Daoy (cell line): Measurements from ENCODE around the gene TRAF5. TPM values are rescaled to one million over a fixed set of nuclear protein-coding genes. Genes with fewer than 3 reads are reported as not detected.

Experiments used
- DNase-seq: peaks from one replicate; pipeline ENCODE4 v3.0.0-alpha.2; 2015; ENCODE audit warnings: low read depth
- total RNA-seq: library from RNA; depleted of rRNA; stranded (reverse); fragments of >200 nt; shearing (Covaris generic); gene quantifications from 2 replicates; pipeline ENCODE4 v1.2.3, GENCODE V29; 2014

The TRAF5 gene
- total RNA-seq, 1 experiment from 2014 or later, result 6.5 TPM

GRCh38 chr1:211327346-211327921 is 801 bp downstream of the TRAF5 start:
- DNase-seq, result peak; percentile 32

- no peak for DNase-seq
These were observed 1.6 kb downstream of the TRAF5 start for GRCh38 chr1:211328084-211328694.

GRCh38 chr1:211328866-211329475 is 2.3 kb downstream of the TRAF5 start:
- DNase-seq, result no peak

- no peak for DNase-seq
These were observed 3.1 kb downstream of the TRAF5 start for GRCh38 chr1:211329764-211330201.

DNA sequence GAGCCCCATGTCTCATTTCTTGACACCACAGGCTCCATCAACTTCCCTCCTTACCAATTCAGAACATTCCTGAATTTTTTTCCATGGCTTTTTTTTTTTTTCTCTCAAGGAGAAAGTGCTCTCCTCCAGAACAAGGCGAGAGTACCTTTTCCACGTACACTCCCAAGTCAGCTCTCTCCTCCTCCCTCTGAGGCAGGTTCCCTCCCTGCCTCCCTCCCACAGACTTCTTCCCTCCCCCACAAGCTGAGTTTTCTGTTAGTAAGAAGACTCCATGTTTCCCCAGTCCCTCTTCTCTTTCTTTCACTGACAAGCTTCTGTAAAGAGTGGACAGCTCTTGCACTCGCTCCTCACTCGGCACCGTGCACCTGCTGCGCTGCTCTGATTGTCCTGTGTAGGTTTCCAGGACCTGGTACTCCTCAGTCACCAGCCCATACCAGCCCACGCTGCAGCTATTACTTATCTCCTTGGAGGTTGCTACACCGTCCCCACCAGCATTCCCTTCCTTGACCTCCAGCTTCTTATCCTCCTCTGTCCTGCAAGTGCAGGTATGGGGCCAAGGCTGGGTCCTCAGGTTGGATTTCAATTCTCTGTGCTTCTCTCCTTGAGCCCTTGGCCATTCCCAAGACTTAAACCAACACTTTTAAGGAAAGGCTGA is 3.8 kb downstream of the TRAF5 start:
- no peak for DNase-seq

DNA sequence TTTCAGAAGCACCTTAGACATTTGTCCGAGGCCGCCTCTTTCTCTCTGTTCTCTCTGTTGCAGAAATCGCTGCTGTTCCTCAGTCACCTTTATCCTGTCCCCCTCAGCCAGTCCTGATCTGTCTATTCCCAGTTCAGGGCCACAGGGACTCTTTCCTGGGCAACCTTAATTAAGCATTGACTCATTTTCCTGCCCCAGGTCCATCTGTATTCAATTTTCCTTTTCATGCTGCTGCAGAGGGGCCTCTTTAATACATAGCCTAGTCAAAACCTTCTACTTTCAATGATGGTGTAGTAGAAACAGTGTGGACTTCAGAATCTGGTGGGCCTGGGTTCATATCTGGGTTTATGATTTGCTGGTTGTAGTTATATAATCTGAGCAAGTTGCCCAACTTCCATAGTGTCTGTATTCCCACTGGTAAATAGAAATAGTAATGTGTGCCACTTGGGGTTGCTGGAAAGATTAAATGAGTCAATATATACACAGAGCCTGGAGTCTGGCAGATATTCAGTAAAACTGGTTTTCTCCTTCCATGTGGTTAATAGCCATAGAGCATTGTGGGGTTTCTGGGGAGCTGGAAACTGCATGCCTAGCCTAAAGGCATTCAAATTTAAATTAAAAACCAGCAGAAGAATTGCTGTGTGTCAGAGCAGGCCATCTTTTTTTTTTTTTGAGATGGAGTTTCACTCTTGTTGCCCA is 4.5 kb downstream of the TRAF5 start:
- DNase-seq, result no peak

GRCh38 chr1:211332036-211332616 is 5.5 kb downstream of the TRAF5 start:
- DNase-seq, result no peak

DNA sequence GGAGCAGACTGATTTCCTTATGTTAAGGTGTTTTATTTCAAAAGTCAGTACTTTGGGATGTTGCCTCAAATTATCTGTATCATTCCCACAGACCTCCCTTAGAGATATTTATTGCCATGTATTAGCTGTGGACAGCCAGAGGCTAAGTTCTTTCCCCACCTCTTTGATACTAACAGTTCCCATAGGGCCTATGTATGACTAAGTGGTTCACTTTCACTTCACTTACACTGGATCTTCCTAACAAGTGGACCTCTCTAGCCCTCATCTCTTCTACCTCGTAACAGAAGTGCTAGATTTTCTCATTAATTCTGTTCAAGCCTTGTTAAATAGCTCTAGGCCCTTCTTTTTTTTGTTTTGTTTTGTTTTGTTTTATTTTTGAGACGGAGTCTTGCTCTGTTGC is 6.2 kb downstream of the TRAF5 start:
- no peak for DNase-seq

DNA sequence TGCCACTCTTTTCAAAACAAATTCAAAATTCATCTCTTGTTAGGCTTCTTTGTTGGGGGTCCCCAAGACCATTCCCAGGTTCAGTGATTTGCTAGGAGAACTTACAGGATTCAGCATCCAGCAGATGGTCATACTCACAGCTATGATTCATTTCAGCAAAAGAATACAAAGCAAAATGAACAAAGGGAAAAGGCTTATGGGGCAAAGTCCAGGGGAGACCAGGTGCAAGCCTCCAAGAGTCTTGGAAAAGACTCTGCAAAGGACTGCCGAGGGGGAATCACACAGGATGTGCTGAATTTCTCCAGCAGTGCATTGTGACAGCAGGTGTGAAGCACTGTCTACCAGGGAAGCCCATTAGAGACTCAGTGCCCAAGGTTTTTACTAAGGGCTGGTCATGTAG is 7.3 kb downstream of the TRAF5 start:
- no peak for DNase-seq

DNA sequence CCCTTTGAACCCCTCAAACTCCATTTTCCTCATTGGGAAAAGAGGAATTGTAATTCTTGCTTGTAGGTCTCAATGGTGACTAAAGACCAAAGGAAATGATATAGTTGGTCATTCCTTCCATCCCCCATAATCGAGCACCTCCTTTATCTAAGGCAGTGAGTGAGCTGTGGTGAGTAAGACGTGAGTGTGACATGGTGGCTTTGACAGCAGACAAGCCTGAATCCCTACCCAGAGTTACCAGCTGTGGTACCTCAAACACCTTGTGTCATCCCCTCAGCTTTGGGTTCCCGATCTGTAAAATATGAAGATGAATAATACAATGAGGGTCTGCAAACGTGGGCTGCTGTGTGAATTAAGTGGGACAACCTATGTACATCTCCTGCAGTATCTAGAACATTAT is 8.4 kb downstream of the TRAF5 start:
- peak; percentile 24 for DNase-seq

- no peak for DNase-seq
These were observed 9.0 kb downstream of the TRAF5 start for GRCh38 chr1:211335522-211336157.

DNA sequence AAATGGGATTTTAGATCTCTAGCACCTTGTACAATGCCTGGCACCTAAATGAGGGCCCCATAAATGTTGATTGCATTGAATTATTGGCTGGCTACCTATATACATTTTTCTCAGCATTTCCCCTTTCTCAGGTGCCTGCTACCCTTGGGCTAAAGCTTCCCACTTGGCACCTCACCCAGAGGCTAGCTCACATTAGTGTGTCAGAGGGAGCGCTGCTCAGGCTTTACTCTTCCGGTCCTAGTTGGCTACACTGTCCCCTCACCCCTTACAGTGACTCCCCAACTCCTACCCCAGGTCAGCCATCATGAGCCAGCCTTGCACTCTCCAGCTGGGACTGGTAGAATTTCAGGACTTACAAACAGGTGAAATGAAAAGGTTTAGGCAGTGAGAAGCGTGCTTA is 9.5 kb downstream of the TRAF5 start:
- DNase-seq, result no peak

DNA sequence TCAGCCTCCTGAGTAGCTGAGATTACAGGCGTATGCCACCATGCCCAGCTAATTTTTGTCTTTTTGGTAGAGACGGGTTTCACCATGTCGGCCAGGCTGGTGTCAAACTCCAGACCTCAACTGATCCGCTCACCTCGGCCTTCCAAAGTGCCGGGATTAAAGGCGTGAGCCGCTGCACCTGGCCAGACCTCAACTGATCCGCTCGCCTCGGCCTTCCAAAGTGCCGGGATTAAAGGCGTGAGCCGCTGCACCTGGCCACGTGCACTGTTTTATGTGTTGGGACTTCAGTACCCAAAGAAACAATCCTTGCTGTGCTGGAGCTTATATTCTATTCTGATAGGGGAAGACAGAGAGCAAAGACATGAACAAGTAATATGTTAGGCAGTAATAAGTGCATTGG is 10.1 kb downstream of the TRAF5 start:
- no peak for DNase-seq

- DNase-seq, result no peak
These were observed 11.0 kb downstream of the TRAF5 start for GRCh38 chr1:211337430-211338223.

DNA sequence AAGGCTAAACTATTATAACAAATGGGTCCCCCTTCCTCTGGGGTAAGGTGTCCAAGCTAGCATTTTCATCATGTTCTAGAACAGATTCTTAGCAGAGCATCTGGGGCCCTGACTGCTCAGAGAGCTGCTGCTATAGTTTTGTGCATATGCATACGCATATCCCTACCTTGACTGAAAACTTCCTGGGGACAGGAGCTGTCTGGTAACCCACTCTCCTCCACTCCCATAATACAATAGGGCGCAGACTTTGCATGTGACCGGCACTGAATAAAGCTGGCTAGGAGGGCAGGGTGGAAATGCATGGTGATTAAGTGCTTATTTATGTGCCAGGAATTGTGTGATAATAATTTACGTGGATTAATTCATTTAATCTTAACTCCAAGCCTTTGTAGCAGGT is 11.6 kb downstream of the TRAF5 start:
- no peak for DNase-seq

DNA sequence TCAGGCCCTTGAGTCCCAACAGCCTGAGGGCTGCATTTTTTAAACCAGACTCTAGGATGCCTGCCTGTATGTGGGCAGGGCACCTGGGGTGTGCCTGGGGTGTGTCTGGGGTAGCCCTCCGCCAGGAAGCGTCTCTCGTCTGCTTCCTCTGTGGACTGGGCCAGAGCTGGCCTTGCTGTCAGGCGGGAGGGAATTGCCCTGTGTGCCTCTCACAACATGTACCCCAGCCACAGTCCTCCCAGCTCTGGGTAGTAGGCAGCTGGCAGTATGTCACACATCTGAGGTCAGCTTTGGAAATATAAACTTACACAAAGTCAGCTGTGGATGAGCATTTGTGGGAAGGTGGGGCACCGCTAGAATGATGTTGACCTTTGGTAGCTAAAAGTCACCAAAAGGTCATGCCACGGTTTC is 13.0 kb downstream of the TRAF5 start:
- DNase-seq, result no peak

- no peak for DNase-seq
These were observed 14.2 kb downstream of the TRAF5 start for GRCh38 chr1:211340622-211341507.

DNA sequence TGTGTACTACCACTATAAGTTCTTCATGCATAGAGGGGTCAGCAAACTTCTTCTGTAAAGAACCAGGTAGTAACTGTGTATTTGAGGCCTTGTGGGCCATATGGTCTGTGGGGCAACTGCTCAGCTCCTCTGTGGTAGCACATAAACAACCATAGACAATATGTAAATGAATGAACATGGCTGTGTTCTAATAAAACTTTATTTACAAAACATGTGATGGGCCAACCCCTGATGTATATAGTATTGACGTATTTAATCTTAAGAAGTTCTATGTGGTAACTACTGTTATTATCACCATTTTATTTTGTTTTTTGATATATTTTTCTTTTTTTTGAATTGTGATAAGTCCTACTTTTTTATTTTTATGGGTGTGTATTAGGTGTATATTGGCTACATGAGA is 15.4 kb downstream of the TRAF5 start:
- DNase-seq, result no peak

DNA sequence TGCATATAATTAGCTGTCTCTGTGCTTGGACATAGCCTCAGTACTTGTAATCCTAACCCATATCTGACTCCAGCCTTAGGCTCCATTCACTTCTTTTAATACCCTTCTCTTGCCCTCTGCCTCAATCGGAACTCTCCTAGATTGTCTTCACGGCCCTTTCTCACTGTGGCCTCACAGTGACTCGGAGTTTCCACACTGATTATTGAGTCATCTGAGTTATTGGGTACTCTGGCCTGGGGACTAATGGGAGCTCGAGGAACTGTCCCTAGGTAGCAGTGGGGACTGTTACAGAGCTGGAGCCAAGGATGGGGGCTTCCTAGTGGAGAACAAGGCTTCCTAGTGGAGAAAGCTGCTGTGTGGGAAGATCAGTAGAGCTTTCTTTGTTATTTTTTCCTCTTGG is 17.0 kb downstream of the TRAF5 start:
- DNase-seq, result no peak

- DNase-seq, result no peak
These were observed 17.6 kb downstream of the TRAF5 start for GRCh38 chr1:211344152-211344618.
